HEK293 (cell line): ENCODE measurements around the gene SHOC2.
A peak's percentile ranks its signal among the peaks of the same experiment; 100 is the strongest.

Experiments
- BCL11A ChIP-seq: fragments of 450-650 bp; formaldehyde crosslinking; IDR thresholded peaks from 2 replicates; pipeline ENCODE4 v1.5.1; 2016; ENCODE audit warnings: low read depth, missing biosample characterization, missing genetic modification characterization
- SALL2 ChIP-seq: fragments of 450-650 bp; formaldehyde crosslinking; IDR thresholded peaks from 2 replicates; pipeline ENCODE4 v1.5.0; 2017; ENCODE audit warnings: missing biosample characterization, mild to moderate bottlenecking, missing genetic modification characterization, borderline replicate concordance
- SCRT1 ChIP-seq: fragments of 450-650 bp; formaldehyde crosslinking; IDR thresholded peaks from 2 replicates; pipeline ENCODE4 v1.5.1; 2016; ENCODE audit warnings: missing biosample characterization, missing genetic modification characterization, borderline replicate concordance
- ZBTB21 ChIP-seq: fragments of 450-650 bp; formaldehyde crosslinking; IDR thresholded peaks from 2 replicates; pipeline ENCODE4 v1.5.1; 2017; ENCODE audit warnings: missing biosample characterization, missing genetic modification characterization
- ZNF2 ChIP-seq: fragments of 450-650 bp; formaldehyde crosslinking; IDR thresholded peaks from 2 replicates; pipeline ENCODE4 v1.5.1; 2016; ENCODE audit warnings: missing biosample characterization, missing genetic modification characterization
- ZNF341 ChIP-seq: fragments of 450-650 bp; formaldehyde crosslinking; IDR thresholded peaks from 2 replicates; pipeline ENCODE4; 2016; ENCODE audit warnings: low read depth, missing biosample characterization, missing genetic modification characterization
- ZNF354C ChIP-seq: fragments of 450-650 bp; formaldehyde crosslinking; IDR thresholded peaks from 2 replicates; pipeline ENCODE4 v1.5.1; 2016; ENCODE audit warnings: missing biosample characterization, missing genetic modification characterization, low read depth, borderline replicate concordance
- ZNF48 ChIP-seq: fragments of 450-650 bp; formaldehyde crosslinking; IDR thresholded peaks from 2 replicates; pipeline ENCODE4 v1.5.1; 2016; ENCODE audit warnings: missing biosample characterization, missing genetic modification characterization
- ZNF521 ChIP-seq: fragments of 450-650 bp; formaldehyde crosslinking; IDR thresholded peaks from 2 replicates; pipeline ENCODE4 v1.5.1; 2017; ENCODE audit warnings: missing biosample characterization, mild to moderate bottlenecking, missing genetic modification characterization
- ZNF660 ChIP-seq: fragments of 450-650 bp; IDR thresholded peaks from 2 replicates; pipeline ENCODE4 v1.5.1; 2018; ENCODE audit warnings: missing biosample characterization, mild to moderate bottlenecking, missing genetic modification characterization
- TF ChIP-seq, protein P1 (sequence below): fragments of 450-650 bp; formaldehyde crosslinking; IDR thresholded peaks from 2 replicates; pipeline ENCODE4 v1.5.1; 2016; ENCODE audit warnings: missing biosample characterization, missing genetic modification characterization
- TF ChIP-seq, protein P2 (sequence below): fragments of 450-650 bp; formaldehyde crosslinking; IDR thresholded peaks from 2 replicates; pipeline ENCODE4 v1.5.1; 2016; ENCODE audit warnings: missing biosample characterization, missing genetic modification characterization
- TF ChIP-seq, protein P3 (sequence below): fragments of 450-650 bp; formaldehyde crosslinking; IDR thresholded peaks from 2 replicates; pipeline ENCODE4 v1.5.1; 2016; ENCODE audit warnings: missing biosample characterization, missing genetic modification characterization

DNA sequence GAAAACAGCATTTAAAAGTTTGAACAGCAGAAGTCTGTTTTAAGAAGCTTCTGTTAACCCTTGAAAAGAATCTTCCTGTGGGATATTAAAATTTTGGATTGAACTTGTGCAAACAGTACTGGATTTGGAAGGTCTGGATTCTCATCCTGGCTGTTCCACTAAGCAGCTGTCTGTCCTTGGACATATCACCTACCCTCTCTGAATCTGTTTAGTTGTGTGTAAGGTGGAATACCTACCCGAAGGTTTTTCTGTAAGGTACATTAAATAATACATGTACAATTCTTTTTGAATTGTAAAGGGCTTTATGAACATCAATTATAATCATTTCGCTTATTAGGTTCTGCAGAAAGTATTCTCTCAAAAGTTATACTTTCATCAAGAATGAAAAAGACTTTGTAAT is 45.5 kb upstream of the SHOC2 start:
- TF ChIP-seq ZNF660 (tag by site-specific recombination) (no peak), ZNF48 (tag by site-specific recombination) (no peak), ZNF354C (tag by site-specific recombination) (no peak), ZBTB21 (no peak), ZNF341 (tag by site-specific recombination) (peak; percentile 36; the same call in 1 of the 2 replicates), BCL11A (tag by site-specific recombination) (no peak), SCRT1 (tag by site-specific recombination) (no peak), ZNF2 (tag by site-specific recombination) (no peak), ZNF521 (tag by site-specific recombination) (no peak), SALL2 (tag by site-specific recombination) (no peak)
- TF ChIP-seq, protein P1, sequence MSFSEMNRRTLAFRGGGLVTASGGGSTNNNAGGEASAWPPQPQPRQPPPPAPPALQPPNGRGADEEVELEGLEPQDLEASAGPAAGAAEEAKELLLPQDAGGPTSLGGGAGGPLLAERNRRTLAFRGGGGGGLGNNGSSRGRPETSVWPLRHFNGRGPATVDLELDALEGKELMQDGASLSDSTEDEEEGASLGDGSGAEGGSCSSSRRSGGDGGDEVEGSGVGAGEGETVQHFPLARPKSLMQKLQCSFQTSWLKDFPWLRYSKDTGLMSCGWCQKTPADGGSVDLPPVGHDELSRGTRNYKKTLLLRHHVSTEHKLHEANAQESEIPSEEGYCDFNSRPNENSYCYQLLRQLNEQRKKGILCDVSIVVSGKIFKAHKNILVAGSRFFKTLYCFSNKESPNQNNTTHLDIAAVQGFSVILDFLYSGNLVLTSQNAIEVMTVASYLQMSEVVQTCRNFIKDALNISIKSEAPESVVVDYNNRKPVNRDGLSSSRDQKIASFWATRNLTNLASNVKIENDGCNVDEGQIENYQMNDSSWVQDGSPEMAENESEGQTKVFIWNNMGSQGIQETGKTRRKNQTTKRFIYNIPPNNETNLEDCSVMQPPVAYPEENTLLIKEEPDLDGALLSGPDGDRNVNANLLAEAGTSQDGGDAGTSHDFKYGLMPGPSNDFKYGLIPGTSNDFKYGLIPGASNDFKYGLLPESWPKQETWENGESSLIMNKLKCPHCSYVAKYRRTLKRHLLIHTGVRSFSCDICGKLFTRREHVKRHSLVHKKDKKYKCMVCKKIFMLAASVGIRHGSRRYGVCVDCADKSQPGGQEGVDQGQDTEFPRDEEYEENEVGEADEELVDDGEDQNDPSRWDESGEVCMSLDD: no peak
- TF ChIP-seq, protein P2, sequence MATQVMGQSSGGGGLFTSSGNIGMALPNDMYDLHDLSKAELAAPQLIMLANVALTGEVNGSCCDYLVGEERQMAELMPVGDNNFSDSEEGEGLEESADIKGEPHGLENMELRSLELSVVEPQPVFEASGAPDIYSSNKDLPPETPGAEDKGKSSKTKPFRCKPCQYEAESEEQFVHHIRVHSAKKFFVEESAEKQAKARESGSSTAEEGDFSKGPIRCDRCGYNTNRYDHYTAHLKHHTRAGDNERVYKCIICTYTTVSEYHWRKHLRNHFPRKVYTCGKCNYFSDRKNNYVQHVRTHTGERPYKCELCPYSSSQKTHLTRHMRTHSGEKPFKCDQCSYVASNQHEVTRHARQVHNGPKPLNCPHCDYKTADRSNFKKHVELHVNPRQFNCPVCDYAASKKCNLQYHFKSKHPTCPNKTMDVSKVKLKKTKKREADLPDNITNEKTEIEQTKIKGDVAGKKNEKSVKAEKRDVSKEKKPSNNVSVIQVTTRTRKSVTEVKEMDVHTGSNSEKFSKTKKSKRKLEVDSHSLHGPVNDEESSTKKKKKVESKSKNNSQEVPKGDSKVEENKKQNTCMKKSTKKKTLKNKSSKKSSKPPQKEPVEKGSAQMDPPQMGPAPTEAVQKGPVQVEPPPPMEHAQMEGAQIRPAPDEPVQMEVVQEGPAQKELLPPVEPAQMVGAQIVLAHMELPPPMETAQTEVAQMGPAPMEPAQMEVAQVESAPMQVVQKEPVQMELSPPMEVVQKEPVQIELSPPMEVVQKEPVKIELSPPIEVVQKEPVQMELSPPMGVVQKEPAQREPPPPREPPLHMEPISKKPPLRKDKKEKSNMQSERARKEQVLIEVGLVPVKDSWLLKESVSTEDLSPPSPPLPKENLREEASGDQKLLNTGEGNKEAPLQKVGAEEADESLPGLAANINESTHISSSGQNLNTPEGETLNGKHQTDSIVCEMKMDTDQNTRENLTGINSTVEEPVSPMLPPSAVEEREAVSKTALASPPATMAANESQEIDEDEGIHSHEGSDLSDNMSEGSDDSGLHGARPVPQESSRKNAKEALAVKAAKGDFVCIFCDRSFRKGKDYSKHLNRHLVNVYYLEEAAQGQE: no peak
- TF ChIP-seq, protein P3, sequence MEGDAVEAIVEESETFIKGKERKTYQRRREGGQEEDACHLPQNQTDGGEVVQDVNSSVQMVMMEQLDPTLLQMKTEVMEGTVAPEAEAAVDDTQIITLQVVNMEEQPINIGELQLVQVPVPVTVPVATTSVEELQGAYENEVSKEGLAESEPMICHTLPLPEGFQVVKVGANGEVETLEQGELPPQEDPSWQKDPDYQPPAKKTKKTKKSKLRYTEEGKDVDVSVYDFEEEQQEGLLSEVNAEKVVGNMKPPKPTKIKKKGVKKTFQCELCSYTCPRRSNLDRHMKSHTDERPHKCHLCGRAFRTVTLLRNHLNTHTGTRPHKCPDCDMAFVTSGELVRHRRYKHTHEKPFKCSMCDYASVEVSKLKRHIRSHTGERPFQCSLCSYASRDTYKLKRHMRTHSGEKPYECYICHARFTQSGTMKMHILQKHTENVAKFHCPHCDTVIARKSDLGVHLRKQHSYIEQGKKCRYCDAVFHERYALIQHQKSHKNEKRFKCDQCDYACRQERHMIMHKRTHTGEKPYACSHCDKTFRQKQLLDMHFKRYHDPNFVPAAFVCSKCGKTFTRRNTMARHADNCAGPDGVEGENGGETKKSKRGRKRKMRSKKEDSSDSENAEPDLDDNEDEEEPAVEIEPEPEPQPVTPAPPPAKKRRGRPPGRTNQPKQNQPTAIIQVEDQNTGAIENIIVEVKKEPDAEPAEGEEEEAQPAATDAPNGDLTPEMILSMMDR (tag by site-specific recombination): no peak
